HG03175 (cell line): Measurements from ENCODE around the gene NAA25.
"Not testable (repeated sequence)": the region's sequence is repeated elsewhere in the genome, so short reads cannot be mapped to it uniquely, and the experiment has no call there.

ENCODE experiments used
- ATAC-seq: cut with Tn5 transposase; IDR thresholded peaks from one replicate; pipeline ENCODE4 v1.9.1; 2021; ENCODE audit warnings: mild to moderate bottlenecking, moderate library complexity; ENCODE audit not compliant: unreplicated experiment

The NAA25 gene

GRCh38 chr12:112116232-112117060, 7.9 kb upstream of the NAA25 start:
- no peak for ATAC-seq

- no peak for ATAC-seq
Measured at GRCh38 chr12:112115259-112116045, 6.9 kb upstream of the NAA25 start.

- no peak for ATAC-seq
Measured at GRCh38 chr12:112112409-112113133, 4.0 kb upstream of the NAA25 start.

- ATAC-seq: no peak
Measured at GRCh38 chr12:112111931-112112330, 3.3 kb upstream of the NAA25 start.

- ATAC-seq: not testable (repeated sequence)
Measured at GRCh38 chr12:112110787-112111662, 2.4 kb upstream of the NAA25 start.

- no peak for ATAC-seq
Measured at GRCh38 chr12:112107306-112108201, 1.0 kb downstream of the NAA25 start.

- ATAC-seq: no peak
Measured at GRCh38 chr12:112105891-112106290, 2.7 kb downstream of the NAA25 start.

GRCh38 chr12:112103758-112104503, 4.7 kb downstream of the NAA25 start:
- no peak for ATAC-seq

- not testable (repeated sequence) for ATAC-seq
Measured at GRCh38 chr12:112102746-112103145, 5.8 kb downstream of the NAA25 start.

- ATAC-seq: no peak
Measured at GRCh38 chr12:112102127-112102526, 6.5 kb downstream of the NAA25 start.

GRCh38 chr12:112100500-112100899, 8.1 kb downstream of the NAA25 start:
- not testable (repeated sequence) for ATAC-seq

- no peak for ATAC-seq
Measured at GRCh38 chr12:112097641-112098040, 10.9 kb downstream of the NAA25 start.

GRCh38 chr12:112096667-112097066, 11.9 kb downstream of the NAA25 start:
- no peak for ATAC-seq

- no peak for ATAC-seq
Measured at GRCh38 chr12:112096070-112096469, 12.5 kb downstream of the NAA25 start.

- ATAC-seq: no peak
Measured at GRCh38 chr12:112091563-112091962, 17.0 kb downstream of the NAA25 start.

GRCh38 chr12:112087851-112088250, 20.7 kb downstream of the NAA25 start:
- ATAC-seq: no peak

GRCh38 chr12:112087055-112087850, 21.3 kb downstream of the NAA25 start:
- no peak for ATAC-seq

- ATAC-seq: no peak
Measured at GRCh38 chr12:112066566-112066965, 42.0 kb downstream of the NAA25 start.
